Measurements from ENCODE around the gene OR6N2.

The OR6N2 gene

GRCh38 chr1:158781104-158781503, at the start of gene OR6N2:
Gene OR6N2, minus strand, starts transcription at chr1:158781204. Its CDS starts 3,569 bp downstream, at chr1:158777635.
- FAIRE-seq = no peak
- no peak for DNase-seq (ENCODE audit: insufficient read length, low spot score)
- TF ChIP-seq CTCF (IDR thresholded peaks at IDR 0.05; ENCODE audit: insufficient read depth, missing control alignments) = no peak

- DNase-seq (ENCODE audit: insufficient read length, low spot score) (no peak), FAIRE-seq (no peak)
- no peak for TF ChIP-seq CTCF (IDR thresholded peaks at IDR 0.05; ENCODE audit: insufficient read depth, missing control alignments)
Measured at GRCh38 chr1:158830074-158830677, 49.2 kb upstream of the OR6N2 start.

- TF ChIP-seq CTCF (IDR thresholded peaks at IDR 0.05; ENCODE audit: insufficient read depth, missing control alignments) = no peak
- no peak for DNase-seq (ENCODE audit: insufficient read length, low spot score)
- FAIRE-seq = no peak
Measured at GRCh38 chr1:158821723-158822122, 40.7 kb upstream of the OR6N2 start.

- FAIRE-seq = no peak
Measured at GRCh38 chr1:158819461-158820443, 38.7 kb upstream of the OR6N2 start.

GRCh38 chr1:158818975-158819431, 38.0 kb upstream of the OR6N2 start:
- TF ChIP-seq CTCF (IDR thresholded peaks at IDR 0.05; ENCODE audit: insufficient read depth, missing control alignments) = no peak
- no peak for DNase-seq (ENCODE audit: insufficient read length, low spot score)
- no peak for FAIRE-seq

More at GRCh38 chr1:158819461-158820443, 38.7 kb upstream of the OR6N2 start:
- TF ChIP-seq CTCF (IDR thresholded peaks at IDR 0.05; ENCODE audit: insufficient read depth, missing control alignments) = no peak
- no peak for DNase-seq (ENCODE audit: insufficient read length, low spot score)

GRCh38 chr1:158818560-158818959, 37.6 kb upstream of the OR6N2 start:
- no peak for TF ChIP-seq CTCF (IDR thresholded peaks at IDR 0.05; ENCODE audit: insufficient read depth, missing control alignments)
- FAIRE-seq = no peak
- no peak for DNase-seq (ENCODE audit: insufficient read length, low spot score)
